ENCODE results near the gene CD14.
"Not testable (repeated sequence)": the region's sequence is repeated elsewhere in the genome, so short reads cannot be mapped to it uniquely, and the experiment has no call there.

Gene CD14

GRCh38 chr5:140596321-140596741 lies 36.6 kb downstream of the CD14 start:
- no peak for DNase-seq (ENCODE audit: low spot score)

- DNase-seq (ENCODE audit: low spot score): no peak
Observed at GRCh38 chr5:140595538-140596300, 37.3 kb downstream of the CD14 start.

GRCh38 chr5:140594169-140594568 lies 38.8 kb downstream of the CD14 start:
- DNase-seq (ENCODE audit: low spot score): no peak

- DNase-seq (ENCODE audit: low spot score): not testable (repeated sequence)
Observed at GRCh38 chr5:140593070-140593469, 39.9 kb downstream of the CD14 start.

- DNase-seq (ENCODE audit: low spot score): no peak
Observed at GRCh38 chr5:140591747-140592372, 41.1 kb downstream of the CD14 start.

- DNase-seq (ENCODE audit: low spot score): no peak
Observed at GRCh38 chr5:140590861-140591260, 42.1 kb downstream of the CD14 start.

- no peak for DNase-seq (ENCODE audit: low spot score)
Observed at GRCh38 chr5:140588311-140589070, 44.5 kb downstream of the CD14 start.

GRCh38 chr5:140587495-140587894 lies 45.5 kb downstream of the CD14 start:
- no peak for DNase-seq (ENCODE audit: low spot score)

Measured in SK-N-DZ (cell line).